ENCODE measurements around the gene PSME3. TPM values are rescaled to one million over a fixed set of nuclear protein-coding genes. Genes with fewer than 3 reads are reported as not detected.

PSME3 gene
- polyA plus RNA-seq, 1 of the 3 experiments (the other 2 are of a cell fraction), result 139 TPM

- POLR2A ChIA-PET, result no interaction called here
- Histone ChIP-seq H3K27ac (ENCODE audit: low read depth in 2 of 2, low read length in 1 of 2) (no peak overlapping the region), H3K9me3 (no peaks in the 10 kb centered on the region), H3K9ac (no peak overlapping the region), H3K4me2 (no peak overlapping the region), H3K36me3 (replicated peaks in 1 of 2; ENCODE audit: control insufficient read depth in 1 of 2, insufficient read depth in 2 of 2, low read length in 1 of 2) (no peaks in the 10 kb centered on the region), H3F3A (replicated peaks; ENCODE audit: insufficient read depth) (no peaks in the 10 kb centered on the region), H3K27me3 (ENCODE audit: insufficient read depth) (peaks cover 5% of the 10 kb centered on the region; the same call in 1 of the 2 replicates), H3K4me1 (ENCODE audit: control insufficient read depth in 1 of 2, insufficient read depth in 2 of 2, low read depth in 1 of 2, low read length in 1 of 2) (no peaks in the 10 kb centered on the region), H3K9me2 (no peaks in the 10 kb centered on the region), H3K4me3 (ENCODE audit: low read depth in 2 of 2, low read length in 1 of 2) (no peak overlapping the region), H3K79me2 (ENCODE audit: insufficient read depth) (no peaks in the 10 kb centered on the region), H2AFZ (ENCODE audit: low read depth) (no peak overlapping the region), H4K20me1 (ENCODE audit: insufficient read depth) (no peaks in the 10 kb centered on the region)
- 86% methylated on average over 1 of the region's 1 CpG for WGBS (ENCODE audit: low lambda C conversion rate)
- CTCF ChIA-PET, result no interaction called here
- TF ChIP-seq RFX5 (IDR thresholded peaks at IDR 0.05; ENCODE audit: low read length) (no peak), TAF1 (IDR thresholded peaks at IDR 0.05; ENCODE audit: borderline replicate concordance, low read depth, low read length) (no peak), NRF1 (IDR thresholded peaks at IDR 0.05; ENCODE audit: low read depth, low read length) (no peak), IRF3 (IDR thresholded peaks at IDR 0.05; ENCODE audit: low read depth, low read length) (no peak)
- no peak for DNase-seq
Measured at GRCh38 chr17:42857389-42857788, 24.2 kb downstream of the PSME3 start.

GRCh38 chr17:42865638-42866094 lies 32.5 kb downstream of the PSME3 start:
- no peaks in the 10 kb centered on the region for H3K36me3 ChIP-seq (replicated peaks in 1 of 2; ENCODE audit: control insufficient read depth in 1 of 2, insufficient read depth in 2 of 2, low read length in 1 of 2)
- no peak overlapping the region for H2AFZ ChIP-seq (ENCODE audit: low read depth)
- DNase-seq, result no peak
- no peak overlapping the region for H3K4me3 ChIP-seq (ENCODE audit: low read depth in 2 of 2, low read length in 1 of 2)
- no peaks in the 10 kb centered on the region for H3K9me2 ChIP-seq
- ChIA-PET POLR2A (no interaction called here), CTCF (interaction anchor here (1.0 to 1.3 kb wide), 3 partner anchors 12 to 22 kb away, joined by 3 read pairs; partner anchors contain the start of gene AOC2)
- no peak overlapping the region for H3K4me2 ChIP-seq
- WGBS (ENCODE audit: low lambda C conversion rate), result 52% methylated on average over 7 of the region's 7 CpGs
- no peak overlapping the region for H3K27ac ChIP-seq (ENCODE audit: low read depth in 2 of 2, low read length in 1 of 2)
- H4K20me1 ChIP-seq (ENCODE audit: insufficient read depth), result no peaks in the 10 kb centered on the region
- no peaks in the 10 kb centered on the region for H3F3A ChIP-seq (replicated peaks; ENCODE audit: insufficient read depth)
- no peaks in the 10 kb centered on the region for H3K79me2 ChIP-seq (ENCODE audit: insufficient read depth)
- peaks cover 3% of the 10 kb centered on the region; the same call in 1 of the 2 replicates for H3K9me3 ChIP-seq
- H3K4me1 ChIP-seq (ENCODE audit: control insufficient read depth in 1 of 2, insufficient read depth in 2 of 2, low read depth in 1 of 2, low read length in 1 of 2), result no peaks in the 10 kb centered on the region
- peaks cover 40% of the 10 kb centered on the region for H3K27me3 ChIP-seq (ENCODE audit: insufficient read depth)
- TF ChIP-seq REST (IDR thresholded peaks at IDR 0.05; ENCODE audit: low read depth, low read length) (no peak), RFX5 (IDR thresholded peaks at IDR 0.05; ENCODE audit: low read length) (no peak), RCOR1 (IDR thresholded peaks at IDR 0.05; ENCODE audit: low read length) (no peak), JUND (IDR thresholded peaks at IDR 0.05) (no peak), IRF3 (IDR thresholded peaks at IDR 0.05; ENCODE audit: low read depth, low read length) (no peak), EP300 (IDR thresholded peaks at IDR 0.05; ENCODE audit: borderline replicate concordance in 1 of 2, low read depth in 1 of 2, low read length in 1 of 2) (no peak), PBX3 (IDR thresholded peaks at IDR 0.05) (no peak), SIN3A (IDR thresholded peaks at IDR 0.05; ENCODE audit: borderline replicate concordance, low read depth, low read length) (no peak), ZBTB33 (IDR thresholded peaks at IDR 0.05; ENCODE audit: borderline replicate concordance, low read depth) (no peak), NRF1 (IDR thresholded peaks at IDR 0.05; ENCODE audit: low read depth, low read length) (no peak), FOSL2 (IDR thresholded peaks at IDR 0.05; ENCODE audit: borderline replicate concordance, low read depth) (no peak), CHD2 (IDR thresholded peaks at IDR 0.05; ENCODE audit: low read length, partially characterized antibody) (no peak)
- no peak overlapping the region for H3K9ac ChIP-seq
